ENCODE data around the gene MS4A10. TPM values are rescaled to one million over a fixed set of nuclear protein-coding genes. Genes with fewer than 3 reads are reported as not detected.
A peak's percentile ranks its signal among the peaks of the same experiment; 100 is the strongest.

Gene MS4A10
- total RNA-seq, 1 donor from 2014 or later, result not detected

DNA sequence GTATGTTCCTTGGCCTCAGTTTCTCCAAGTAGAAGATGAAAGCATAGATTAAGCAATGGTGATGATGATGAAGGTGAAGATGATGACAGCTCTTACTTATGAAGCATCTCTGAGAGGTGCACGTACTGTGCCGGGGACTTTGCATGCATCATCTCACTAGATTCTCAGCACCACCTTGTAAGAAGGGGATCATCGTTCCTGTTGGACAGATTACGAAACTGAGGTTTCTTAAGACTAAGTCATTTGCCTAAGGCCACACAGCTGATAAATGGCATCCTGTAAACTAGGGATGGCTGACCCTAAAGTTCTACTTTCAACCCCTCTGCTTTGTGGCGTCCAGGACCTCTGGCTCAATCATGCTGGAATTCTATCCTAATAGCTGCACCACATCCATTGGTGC is 19.8 kb upstream of the MS4A10 start:
- DNase-seq (ENCODE audit: low spot score), result no peak

DNA sequence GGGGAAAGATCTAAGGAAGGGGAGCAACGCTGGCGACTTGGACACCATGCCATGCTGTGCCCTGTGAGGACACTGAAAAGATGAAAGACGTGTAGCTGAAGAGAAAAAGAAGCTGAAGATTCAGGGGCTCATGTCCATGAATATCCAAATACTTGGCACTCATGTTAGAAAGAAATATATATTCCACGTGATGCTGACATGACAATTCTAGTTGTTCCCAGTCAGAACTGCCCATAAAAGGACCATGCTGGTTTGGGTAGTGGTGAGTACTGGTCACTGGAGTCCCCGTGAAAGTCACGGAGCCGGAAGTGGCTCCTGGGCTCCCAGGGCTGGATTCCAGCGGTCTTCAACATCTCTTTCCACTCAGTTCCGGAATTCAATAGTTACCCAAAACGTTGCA is 18.6 kb upstream of the MS4A10 start:
- no peak for DNase-seq (ENCODE audit: low spot score)

DNA sequence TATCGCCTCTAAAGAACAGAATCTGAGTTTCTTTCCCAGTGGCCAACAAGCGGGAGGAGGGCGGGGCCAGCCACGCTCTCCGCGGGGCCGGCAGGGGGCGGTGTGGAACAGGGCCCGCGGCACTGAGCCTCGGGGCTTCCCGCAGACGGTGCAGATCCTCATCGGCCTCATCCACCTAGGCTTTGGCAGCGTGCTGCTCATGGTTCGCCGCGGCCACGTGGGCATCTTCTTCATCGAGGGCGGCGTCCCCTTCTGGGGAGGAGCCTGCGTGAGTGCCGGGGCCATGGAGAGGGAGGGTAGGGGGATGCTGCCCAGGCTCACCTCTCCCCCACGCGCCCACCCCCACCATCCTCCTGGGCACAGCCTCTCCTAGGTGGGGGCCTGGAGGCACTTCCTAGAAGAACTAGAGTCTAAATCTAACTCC is 17.7 kb upstream of the MS4A10 start:
- DNase-seq (ENCODE audit: low spot score), result no peak

DNA sequence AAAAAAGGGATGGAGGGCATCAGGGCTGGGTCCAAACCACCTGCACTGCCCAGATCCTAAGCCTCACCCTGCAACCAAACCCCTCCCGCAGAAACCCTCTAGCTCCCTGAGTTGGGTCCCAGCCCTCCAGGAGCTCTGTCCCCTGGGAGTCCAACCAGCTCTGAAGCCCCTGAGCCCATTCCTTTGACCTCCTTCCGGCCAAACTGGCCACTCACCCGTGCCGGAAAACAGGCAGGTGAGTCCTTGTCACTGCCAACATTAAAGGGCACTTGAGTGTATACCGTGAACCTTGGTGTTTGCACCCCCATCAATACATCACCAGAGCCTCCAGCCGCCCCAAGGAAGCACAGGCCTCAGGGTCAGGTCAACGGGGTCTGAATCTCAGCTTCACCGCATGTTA is 16.9 kb upstream of the MS4A10 start:
- no peak for DNase-seq (ENCODE audit: low spot score)

DNA sequence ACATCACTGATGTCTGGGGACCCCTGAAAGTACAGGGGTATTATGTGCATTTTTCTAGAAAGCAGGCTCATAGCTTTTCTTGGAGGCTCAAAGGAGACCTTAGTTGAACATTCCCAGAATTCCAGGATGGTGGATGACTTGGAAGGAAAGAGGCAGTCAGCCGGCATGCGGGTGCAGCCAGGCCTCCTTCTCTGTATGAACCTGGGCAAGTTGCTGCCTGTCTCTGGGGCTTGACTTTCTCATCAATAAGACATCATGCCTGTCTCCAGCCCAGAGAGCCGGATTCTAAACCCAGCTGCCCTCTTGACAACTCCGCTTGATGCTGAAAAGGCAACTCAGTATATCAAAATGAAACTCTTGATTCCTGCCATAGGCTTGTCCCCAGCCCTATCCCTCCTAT is 15.9 kb upstream of the MS4A10 start:
- no peak for DNase-seq (ENCODE audit: low spot score)

DNA sequence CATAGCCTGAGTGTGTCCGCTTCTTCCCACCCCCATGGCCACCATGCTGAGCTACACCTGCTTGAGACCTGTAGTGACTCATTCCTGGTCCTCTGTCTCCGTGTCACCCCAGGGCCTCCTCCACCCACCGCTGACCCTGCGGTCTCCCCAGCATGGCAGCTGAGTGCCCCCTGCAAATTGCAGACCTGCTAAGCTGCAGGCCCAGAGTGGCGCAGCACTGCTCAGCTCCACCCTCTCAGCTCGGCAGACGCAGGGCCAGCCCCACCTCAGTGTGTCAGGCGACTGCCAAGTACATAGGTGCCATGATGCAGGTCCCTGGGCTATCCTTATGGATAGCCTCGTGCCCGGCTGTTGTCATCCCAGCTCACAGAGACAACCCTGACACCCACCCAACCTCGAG is 15.3 kb upstream of the MS4A10 start:
- no peak for DNase-seq (ENCODE audit: low spot score)

DNA sequence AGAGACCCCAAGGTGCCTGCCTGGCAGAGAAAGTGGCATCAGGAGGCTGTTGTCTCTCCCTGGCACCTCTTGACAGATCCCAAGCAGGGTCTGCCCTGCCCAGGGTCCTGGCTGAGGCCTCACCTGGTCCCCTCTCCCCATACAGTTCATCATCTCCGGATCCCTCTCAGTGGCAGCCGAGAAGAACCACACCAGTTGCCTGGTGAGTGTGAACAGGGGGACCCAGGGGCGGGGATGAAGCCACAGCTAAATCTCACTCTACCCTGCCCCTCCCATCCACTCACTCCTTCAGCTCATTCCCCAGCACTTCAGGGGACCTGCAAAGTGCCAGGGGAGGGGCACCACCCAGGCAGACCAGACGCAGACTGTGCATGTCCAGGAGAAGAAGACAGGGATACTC is 14.0 kb upstream of the MS4A10 start:
- DNase-seq (ENCODE audit: low spot score), result no peak

DNA sequence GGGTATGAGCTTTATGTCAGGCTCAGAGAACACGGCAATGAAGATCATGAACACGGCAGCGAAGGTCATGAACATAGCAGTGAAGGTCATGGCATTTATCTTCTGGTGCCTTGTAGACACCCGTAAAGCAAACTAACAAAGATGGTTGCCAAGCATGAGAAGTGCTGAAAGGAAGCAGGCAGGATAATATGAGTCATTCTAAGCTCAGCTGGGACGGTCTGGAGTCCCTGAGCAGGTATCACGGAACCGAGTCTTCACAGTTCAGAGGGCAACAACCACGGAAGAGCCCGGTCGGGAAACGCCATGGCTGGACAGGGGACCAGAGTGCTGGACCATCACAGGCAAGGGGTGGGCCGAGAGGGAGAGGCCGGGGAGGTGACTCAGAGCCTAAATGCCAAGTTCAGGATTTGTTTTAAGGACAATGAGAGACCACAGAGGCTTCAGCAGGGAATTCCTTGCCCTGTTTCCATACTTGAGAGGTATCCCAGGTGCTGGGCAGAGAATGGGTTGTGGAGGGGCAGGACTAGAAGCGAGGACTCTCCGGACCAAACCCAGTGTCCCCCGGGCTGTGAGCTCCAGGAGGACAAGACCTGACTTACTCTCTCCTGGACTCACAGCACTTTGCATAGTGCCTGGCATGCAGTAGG is 13.1 kb upstream of the MS4A10 start:
- no peak for DNase-seq (ENCODE audit: low spot score)

DNA sequence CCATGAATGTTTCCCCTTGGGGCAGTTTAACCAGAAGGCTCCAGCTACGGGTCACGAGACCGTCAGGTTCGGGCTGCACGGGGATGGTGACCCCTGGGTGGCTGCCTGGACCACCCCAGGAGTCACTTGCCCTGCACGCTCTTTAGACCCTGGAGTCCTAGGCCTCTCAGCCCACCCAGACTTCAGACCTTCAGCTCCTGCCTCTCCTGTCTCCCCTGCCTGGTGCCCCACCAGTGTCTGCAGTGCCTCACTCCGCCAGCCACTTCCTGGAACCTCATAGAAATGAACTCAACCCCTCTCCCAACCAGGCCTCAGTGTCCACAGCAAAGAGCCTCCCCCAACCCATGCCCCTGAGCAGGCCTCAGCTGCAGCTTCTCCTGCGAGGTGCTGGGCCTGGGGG is 12.5 kb upstream of the MS4A10 start:
- no peak for DNase-seq (ENCODE audit: low spot score)

DNA sequence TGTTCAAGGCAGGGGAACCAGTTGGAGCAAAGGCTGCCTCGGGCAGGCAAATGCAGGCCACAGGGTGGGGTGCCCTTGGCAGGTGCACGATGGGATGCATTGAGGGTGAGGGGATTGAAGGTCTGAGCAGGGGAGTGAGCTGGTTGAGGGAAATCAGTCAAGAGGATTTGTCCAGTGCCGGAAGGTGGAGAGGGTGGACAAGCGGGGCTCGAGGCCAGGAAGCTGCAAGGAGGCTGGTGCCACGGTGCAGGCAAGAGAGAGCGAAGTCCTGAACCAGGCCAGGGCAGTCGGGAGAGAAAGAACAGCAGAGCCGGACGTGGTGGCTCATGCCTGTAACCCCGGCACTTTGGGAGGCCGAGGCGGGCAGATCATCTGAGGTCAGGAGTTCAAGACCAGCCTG is 10.4 kb upstream of the MS4A10 start:
- DNase-seq (ENCODE audit: low spot score), result no peak

DNA sequence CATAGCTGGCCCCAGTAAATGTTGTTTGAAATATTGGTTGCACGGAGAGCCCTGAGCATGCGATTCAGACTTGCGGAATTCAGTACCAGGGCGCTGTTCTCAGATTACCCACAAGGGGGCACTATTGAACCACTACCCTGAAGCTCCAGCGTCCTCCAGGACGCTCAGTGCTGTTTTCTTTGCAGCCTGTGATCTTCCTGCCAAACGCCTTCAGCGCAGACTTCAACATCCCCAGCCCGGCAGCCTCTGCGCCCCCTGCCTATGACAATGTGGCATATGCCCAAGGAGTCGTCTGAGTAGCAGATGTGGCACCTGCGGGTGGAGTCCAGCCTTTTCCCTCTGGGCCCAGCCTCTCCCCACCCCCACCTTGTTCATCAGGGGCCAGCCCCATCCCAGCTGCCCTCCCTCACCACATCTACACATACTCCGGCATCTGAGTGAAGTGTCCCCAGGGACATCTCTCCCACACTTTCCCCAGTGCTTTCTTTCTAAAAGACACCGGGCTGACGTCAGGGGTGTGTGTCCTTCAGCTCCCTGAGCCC is 9.6 kb upstream of the MS4A10 start:
- DNase-seq (ENCODE audit: low spot score), result peak; percentile 90

DNA sequence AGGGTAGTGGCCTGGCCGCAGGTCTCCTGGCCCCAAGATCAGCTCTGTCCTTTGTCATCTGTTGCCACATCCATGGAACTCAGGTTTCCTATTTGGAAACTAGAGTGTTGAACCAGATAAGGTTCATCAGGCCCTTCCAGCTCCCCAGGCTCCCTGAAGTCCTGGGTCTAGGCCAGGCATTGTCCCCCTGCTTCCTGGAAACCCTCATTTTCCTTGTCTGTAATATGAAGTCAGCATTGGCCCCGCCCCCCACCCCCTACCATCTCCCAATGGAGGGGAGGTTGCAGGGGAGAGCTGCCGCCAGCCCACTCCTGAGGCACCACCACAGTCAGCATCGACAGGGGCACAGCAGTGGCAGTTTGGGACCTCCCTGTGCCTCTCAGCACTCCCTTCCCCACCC is 9.0 kb upstream of the MS4A10 start:
- DNase-seq (ENCODE audit: low spot score), result no peak

DNA sequence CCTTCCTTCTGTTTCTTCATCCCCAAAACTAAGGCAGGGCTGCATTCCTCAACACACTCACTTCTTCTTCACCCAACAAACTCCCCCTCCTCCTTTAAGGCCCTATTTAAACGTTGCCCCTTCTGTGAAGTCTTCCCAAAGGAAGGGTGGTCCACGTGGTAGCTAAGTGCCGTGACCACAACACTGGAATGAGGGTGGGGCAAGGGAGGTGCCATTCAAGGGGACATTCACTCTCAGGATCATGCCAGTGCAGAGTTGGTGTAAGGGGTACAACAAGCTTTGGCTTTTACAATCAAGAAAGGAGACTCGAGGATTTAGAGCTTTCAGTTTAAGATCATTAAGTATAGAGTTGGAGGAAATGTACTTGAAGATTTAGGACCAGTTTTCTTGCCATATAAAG is 8.0 kb upstream of the MS4A10 start:
- DNase-seq (ENCODE audit: low spot score), result no peak

DNA sequence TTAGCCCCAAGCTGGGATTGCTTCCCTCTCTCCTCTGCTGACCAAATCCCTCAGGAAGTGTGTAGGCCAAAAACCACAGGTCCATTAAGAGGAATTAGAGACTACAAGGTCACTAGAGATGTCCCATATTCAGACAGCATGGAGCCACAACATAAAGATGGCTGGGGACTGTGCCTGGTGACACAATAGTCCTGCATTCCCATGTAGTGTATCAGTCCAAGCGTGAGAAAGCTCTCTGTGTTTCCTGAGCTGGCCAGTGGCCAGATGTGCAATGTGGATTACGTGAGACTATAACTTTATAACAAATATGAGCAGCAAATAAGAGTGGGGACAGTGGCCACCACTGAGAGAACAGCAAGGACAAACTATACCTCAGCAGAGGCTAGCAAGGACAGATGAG is 7.6 kb upstream of the MS4A10 start:
- DNase-seq (ENCODE audit: low spot score), result no peak

DNA sequence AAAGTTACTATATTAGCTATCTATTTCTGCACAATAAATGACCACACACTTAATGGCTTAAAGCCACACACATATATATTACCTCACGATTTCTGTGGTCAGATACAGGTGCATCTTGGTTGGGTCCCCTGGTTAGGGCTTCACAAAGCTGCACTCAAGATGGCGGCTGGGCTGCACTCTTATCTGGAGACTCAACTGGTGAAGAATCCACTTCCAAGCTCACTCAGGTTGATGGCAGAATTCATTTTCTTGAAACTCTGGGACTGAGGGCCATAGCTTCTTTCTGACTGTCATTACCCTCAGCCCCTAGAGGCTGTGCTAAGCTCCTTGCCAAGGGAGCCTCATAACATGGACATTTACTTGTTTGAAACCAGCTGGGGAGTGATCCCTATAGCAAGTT is 5.1 kb upstream of the MS4A10 start:
- no peak for DNase-seq (ENCODE audit: low spot score)

DNA sequence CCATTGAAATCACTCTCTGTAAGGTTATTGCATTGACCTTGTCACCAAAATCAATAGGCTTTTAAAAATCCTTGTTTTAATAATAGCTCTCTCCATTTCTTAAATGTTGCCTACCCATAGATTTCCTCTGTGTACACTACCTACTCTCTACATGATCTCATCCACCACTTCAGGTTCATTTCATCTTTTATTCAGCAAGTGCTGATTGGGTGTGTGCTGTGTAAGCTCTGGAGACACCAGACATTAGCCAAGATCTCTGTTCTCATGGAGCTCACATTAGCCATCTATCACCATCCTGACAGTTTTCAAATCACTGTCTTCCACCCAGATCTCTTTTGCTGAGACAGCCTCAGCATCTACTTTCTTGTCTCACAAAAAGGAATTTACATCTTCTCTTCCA is 4.4 kb upstream of the MS4A10 start:
- no peak for DNase-seq (ENCODE audit: low spot score)

DNA sequence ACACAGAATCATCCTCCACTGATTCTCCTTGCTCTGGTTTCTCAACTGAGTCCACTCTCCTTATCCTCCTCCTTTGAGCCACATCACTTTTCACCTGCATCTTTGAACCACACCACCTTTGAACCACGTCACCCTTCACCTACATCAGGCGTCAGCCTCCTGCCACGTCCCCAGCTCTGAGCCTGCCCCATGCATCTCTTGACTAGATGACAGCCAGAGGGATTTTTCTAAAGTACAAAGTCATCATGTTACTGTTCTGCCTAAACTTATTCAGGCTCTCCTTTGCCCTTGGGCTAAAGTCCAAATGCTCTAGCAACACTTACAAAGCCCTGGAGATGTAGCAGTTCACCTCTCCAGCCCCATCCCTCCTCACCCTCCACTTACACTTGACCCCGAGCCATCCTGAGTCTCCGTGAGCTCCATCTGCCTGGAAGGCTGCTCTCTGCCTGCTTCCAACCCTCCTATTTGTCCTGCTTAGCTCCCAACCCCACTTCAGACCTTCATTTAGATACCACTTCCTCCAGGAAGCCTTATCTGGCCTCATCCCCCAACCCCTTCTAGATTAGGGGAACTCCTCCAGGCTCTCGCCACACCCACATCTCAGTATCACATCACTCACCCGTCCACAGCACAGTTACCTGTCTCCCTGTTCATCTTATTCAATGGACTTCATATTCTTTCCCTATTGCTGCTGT is 3.7 kb upstream of the MS4A10 start:
- no peak for DNase-seq (ENCODE audit: low spot score)

DNA sequence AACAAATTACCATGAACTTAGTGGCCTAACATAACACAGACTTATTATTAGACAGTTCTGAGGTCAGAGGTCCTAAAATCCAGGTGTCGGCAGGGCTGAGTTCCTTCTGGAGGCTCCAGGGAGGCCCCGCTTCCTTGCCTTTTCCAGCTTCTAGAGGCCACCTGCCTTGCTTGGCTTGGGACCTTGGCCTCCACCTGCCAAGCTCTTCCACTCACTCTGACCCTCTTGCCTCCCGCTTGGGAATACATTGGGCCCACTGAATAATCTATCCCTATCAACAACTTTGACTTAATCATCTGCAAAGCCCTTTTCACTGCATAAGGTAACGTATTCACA is 3.2 kb upstream of the MS4A10 start:
- no peak for DNase-seq (ENCODE audit: low spot score)

DNA sequence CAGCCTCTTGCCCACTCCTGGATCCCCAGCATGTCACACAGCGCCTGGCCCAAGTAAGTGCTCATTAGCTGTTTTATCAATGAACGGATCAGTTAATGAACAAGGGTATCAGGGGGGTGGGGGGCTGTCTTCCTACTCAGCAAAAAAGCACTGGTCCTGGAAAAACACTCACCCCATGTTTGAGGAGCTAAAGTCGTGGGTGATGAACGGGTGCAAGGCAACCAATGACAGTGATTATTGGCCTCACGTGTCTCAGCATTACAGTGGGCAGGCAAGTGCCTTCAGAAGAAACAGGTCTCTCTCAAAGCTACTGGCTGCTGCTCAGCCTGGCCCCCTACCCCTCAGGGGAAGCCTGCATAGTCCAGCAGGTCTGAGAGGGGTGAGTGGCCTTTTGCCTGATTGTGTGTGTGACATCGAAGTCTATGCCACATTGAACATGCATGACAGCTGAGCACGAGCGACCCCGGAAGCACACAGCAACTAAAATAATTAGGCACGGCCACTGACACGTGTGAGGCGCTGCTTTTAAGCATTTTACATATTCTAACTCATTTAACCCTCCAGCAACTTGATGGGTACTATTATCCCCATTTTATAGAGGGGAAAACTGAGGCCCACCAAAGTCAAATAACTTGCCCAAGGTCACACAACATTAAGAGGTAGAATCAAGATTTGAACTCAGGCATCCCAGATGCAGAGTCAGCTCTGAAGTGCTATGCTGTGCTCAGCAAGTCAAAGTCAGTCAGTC is 2.6 kb upstream of the MS4A10 start:
- no peak for DNase-seq (ENCODE audit: low spot score)

DNA sequence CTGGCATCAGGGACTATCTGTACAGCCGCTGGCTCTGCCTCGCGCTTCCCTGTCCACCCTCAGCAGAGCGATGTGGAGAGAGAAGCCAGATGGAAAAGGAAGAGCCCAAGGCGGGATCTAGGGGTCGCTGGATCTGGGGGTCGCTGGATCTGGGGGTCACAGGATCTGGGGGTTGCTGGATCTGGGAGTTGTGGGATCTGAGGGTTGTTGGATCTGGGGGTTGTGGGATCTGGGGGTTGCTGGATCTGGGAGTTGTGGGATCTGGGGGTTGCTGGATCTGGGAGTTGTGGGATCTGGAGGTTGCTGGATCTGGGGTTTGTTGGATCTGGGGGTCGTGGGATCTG is 2.0 kb upstream of the MS4A10 start:
- no peak for DNase-seq (ENCODE audit: low spot score)

DNA sequence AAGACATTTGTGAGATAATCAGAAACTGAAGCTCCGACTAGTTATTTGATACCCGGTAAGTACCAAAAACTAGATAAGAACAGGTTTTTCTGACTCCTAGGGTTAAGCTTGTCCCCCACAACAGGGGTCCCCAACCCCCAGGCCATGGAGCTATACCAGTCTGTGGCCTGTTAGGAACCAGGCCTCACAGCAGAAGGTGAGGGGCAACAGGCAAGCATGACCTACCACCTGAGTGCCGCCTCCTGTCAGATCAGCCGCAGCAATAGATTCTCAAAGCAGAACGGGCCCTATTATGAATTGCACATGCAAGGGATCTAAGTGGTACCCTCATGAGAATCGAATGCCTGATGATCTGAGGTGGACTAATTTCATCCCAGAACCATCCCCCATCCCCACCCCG is 1.2 kb upstream of the MS4A10 start:
- DNase-seq (ENCODE audit: low spot score), result no peak

DNA sequence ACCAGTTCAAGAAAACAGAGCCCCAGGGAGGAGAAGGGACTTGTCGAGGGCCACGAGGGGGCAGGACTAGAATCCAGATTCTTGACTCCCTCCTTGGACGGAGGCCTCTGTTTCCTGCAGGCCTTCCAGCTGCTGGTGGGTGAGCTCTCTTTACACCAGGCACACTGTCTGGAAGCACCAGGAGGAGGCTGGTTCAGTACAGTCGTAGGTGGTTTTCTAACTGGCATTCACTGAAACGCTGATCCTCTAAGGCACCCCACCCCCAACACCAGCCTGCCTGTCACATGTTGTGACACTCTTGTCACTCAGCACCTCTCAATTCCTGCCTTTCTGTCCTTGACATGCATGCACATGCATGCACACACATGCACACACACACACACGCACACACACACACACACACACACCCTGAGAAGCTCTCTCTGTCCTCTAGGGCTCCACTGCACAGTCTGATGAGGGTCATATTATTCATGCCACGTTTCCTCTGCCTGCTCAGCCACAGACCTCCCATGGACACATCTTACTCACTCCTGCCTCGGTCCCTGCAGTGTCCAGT is 751 bp downstream of the MS4A10 start:
- DNase-seq (ENCODE audit: low spot score), result no peak
